ENCODE results near the gene KMT2E. TPM values are rescaled to one million over a fixed set of nuclear protein-coding genes. Genes with fewer than 3 reads are reported as not detected.
A peak's percentile ranks its signal among the peaks of the same experiment; 100 is the strongest.
"Not testable (repeated sequence)": the region's sequence is repeated elsewhere in the genome, so short reads cannot be mapped to it uniquely, and the experiment has no call there.

Gene KMT2E
- total RNA-seq, 6 experiments from 2014 or later = 39.7 to 53.4 (median 50.1) TPM

DNA sequence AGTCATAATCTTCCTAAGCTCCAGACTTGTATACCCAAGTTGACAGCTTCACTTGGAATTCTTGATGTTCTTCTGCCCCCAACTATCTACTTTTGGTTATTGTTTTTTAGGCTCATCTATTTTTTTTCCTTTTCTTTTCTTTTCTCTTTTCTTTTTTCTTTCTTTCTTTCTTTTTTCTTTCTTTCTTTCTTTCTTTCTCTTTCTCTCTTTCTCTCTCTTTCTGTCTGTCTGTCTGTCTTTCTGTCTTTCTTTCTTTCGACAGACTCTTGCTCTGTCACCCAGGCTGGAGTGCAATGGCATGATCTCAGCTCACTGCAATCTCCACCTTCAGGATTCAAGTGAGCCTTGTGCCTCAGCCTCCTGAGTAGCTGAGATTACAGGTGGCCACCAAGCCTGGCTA lies 36.5 kb downstream of the KMT2E start:
- Mint-ChIP-seq H3K36me3 (ENCODE audit: low read depth) (peaks cover 41% of the 10 kb centered on the region), H3K27ac (peak overlapping the region; percentile 19; the same call in 1 of the 2 replicates), H3K9me3 (no peaks in the 10 kb centered on the region), H3K27me3 (ENCODE audit: insufficient read depth) (no peaks in the 10 kb centered on the region), H3K4me3 (no peak overlapping the region), H3K4me1 (ENCODE audit: low read depth) (peaks cover 45% of the 10 kb centered on the region)
- no peak for DNase-seq
- TF ChIP-seq, protein P1, sequence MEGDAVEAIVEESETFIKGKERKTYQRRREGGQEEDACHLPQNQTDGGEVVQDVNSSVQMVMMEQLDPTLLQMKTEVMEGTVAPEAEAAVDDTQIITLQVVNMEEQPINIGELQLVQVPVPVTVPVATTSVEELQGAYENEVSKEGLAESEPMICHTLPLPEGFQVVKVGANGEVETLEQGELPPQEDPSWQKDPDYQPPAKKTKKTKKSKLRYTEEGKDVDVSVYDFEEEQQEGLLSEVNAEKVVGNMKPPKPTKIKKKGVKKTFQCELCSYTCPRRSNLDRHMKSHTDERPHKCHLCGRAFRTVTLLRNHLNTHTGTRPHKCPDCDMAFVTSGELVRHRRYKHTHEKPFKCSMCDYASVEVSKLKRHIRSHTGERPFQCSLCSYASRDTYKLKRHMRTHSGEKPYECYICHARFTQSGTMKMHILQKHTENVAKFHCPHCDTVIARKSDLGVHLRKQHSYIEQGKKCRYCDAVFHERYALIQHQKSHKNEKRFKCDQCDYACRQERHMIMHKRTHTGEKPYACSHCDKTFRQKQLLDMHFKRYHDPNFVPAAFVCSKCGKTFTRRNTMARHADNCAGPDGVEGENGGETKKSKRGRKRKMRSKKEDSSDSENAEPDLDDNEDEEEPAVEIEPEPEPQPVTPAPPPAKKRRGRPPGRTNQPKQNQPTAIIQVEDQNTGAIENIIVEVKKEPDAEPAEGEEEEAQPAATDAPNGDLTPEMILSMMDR (IDR thresholded peaks at IDR 0.05) = no peak

DNA sequence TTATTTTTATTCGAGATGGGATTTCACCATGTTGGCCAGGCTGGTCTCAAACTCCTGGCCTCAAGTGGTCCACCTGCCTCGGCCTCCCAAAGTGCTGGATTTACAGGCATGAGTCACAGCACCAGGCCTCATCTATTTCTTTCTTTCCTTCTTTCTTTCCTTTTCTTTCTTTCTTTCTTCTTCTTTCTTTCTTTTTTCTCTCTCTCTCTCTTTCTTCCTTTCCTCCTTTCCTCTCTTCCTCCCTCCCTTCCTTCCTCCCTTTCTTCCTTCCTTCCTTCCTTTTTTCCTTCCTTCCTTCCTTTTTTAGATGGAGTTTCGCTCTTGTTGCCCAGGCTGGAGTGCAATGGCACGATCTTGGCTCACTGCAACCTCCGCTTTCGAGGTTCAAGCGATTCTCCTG lies 36.9 kb downstream of the KMT2E start:
- not testable (repeated sequence) for H3K27ac Mint-ChIP-seq; H3K27me3 Mint-ChIP-seq (ENCODE audit: insufficient read depth); H3K4me3 Mint-ChIP-seq; H3K9me3 Mint-ChIP-seq; DNase-seq
- Mint-ChIP-seq H3K4me1 (ENCODE audit: low read depth) (peaks cover 45% of the 10 kb centered on the region), H3K36me3 (ENCODE audit: low read depth) (peaks cover 37% of the 10 kb centered on the region)

DNA sequence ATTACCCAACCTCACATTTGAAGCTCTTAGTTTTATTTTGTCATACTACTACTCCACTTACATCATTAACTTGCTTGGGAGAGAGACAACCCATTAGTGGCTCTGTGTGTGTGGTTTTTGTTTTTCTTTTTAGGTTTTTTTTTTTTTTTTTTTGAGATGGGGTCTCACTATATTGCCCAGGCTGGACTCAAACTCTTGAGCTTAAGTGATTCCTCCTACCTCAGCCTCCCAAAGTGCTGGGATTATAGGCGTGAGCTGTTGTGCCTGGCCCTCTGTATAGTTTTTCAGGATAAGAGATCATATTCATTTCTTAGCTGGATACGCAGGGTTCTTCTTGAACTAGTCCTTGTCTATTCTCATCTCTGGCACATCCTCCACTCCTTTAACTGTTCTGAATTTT lies 41.1 kb downstream of the KMT2E start:
- Mint-ChIP-seq H3K27ac (peak overlapping the region; percentile 27; the same call in 1 of the 2 replicates), H3K27me3 (ENCODE audit: insufficient read depth) (no peaks in the 10 kb centered on the region), H3K9me3 (no peaks in the 10 kb centered on the region), H3K36me3 (ENCODE audit: low read depth) (peaks cover 42% of the 10 kb centered on the region), H3K4me3 (no peak overlapping the region), H3K4me1 (ENCODE audit: low read depth) (peaks cover 39% of the 10 kb centered on the region)
- no peak for DNase-seq
- TF ChIP-seq, protein P1 (IDR thresholded peaks at IDR 0.05) = no peak

DNA sequence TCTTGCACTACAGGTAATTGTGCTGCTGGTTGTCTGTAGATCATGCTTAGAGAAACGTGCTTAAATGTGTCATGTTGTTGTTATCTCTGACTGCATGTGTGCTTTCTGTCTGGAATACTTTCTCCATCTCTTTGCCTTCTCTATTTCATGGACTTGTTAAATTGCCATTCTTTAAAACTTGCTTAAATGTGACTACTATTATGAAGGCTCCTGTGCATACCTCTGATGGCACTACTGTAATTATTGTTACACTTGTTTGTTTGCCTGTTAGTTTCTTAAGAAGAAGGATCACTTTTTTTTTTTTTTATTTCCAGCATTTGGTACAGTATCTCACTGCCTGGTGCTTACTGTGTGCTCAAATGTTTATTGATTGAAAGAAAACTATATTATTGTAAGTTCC lies 41.6 kb downstream of the KMT2E start:
- DNase-seq = no peak
- Mint-ChIP-seq H3K9me3 (no peaks in the 10 kb centered on the region), H3K36me3 (ENCODE audit: low read depth) (peaks cover 41% of the 10 kb centered on the region), H3K4me1 (ENCODE audit: low read depth) (peaks cover 39% of the 10 kb centered on the region), H3K27ac (peak overlapping the region; percentile 27; the same call in 1 of the 2 replicates), H3K27me3 (ENCODE audit: insufficient read depth) (no peaks in the 10 kb centered on the region), H3K4me3 (no peak overlapping the region)
- TF ChIP-seq, protein P1 (IDR thresholded peaks at IDR 0.05) = no peak

DNA sequence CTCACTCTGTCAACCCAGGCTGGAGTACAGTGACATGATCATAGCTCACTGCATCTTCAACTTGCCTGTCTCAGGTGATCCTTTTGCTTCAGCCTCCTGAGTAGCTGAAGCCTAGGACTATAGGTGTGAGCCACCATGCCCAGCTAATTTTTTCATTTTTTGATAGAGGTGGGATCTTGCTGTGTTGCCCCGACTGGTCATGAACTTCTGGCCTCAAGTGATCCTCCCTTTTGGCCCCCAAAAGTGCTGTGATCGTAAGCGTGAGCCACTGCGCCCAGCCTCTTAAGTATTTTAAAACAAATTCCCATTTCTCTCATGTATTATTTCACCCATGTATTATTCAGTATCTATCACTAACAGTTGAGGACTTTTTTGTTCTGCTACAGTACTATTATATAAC lies 43.5 kb downstream of the KMT2E start:
- DNase-seq = no peak
- H3K27ac Mint-ChIP-seq = 0 out of 2 replicates have a peak overlapping the region, but pooled peaks have one; percentile 26
- H3K27me3 Mint-ChIP-seq (ENCODE audit: insufficient read depth) = no peaks in the 10 kb centered on the region
- peaks cover 31% of the 10 kb centered on the region for H3K36me3 Mint-ChIP-seq (ENCODE audit: low read depth)
- H3K4me1 Mint-ChIP-seq (ENCODE audit: low read depth) = peaks cover 40% of the 10 kb centered on the region
- no peak overlapping the region for H3K4me3 Mint-ChIP-seq
- TF ChIP-seq, protein P1 (IDR thresholded peaks at IDR 0.05) = no peak
- H3K9me3 Mint-ChIP-seq = no peaks in the 10 kb centered on the region

DNA sequence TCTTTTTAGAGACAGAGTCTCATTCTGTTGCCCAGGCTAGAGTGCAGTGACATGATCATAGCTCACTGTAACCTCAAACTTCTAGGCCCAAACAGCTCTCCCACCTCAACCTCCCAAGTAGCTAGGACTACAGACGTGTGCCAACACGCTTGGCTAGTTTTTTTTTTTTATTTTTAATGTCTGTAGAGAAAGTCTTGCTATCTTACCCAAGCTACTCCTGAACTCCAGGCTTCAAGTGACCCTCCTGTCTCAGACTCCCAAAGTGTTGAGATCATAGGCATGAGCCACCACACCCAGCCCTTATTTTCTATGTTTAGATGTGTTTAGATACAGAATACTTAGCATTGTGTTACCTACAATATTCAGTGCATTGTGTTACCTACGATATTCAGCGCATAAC lies 46.4 kb downstream of the KMT2E start:
- DNase-seq = no peak
- Mint-ChIP-seq H3K27me3 (ENCODE audit: insufficient read depth) (no peaks in the 10 kb centered on the region), H3K4me1 (ENCODE audit: low read depth) (peaks cover 38% of the 10 kb centered on the region), H3K36me3 (ENCODE audit: low read depth) (peaks cover 34% of the 10 kb centered on the region), H3K4me3 (no peak overlapping the region), H3K27ac (peak overlapping the region; percentile 12; the same call in 1 of the 2 replicates), H3K9me3 (no peaks in the 10 kb centered on the region)
- TF ChIP-seq, protein P1 (IDR thresholded peaks at IDR 0.05) = no peak
